Stimulated activated CD8-positive, alpha-beta memory T cell treated with anti-CD3 and anti-CD28 coated beads, Interleukin-4, amount 100 ng/mL, for 1 hour (primary cell): ENCODE data around the gene SDR39U1.
"Not testable (repeated sequence)": the region's sequence is repeated elsewhere in the genome, so short reads cannot be mapped to it uniquely, and the experiment has no call there.

Experiments
- DNase-seq, 2 donors: peaks; one replicate each; pipeline ENCODE4 v3.0.0-alpha.2; 2020; ENCODE audit warnings: low read depth in 2 of 2, low spot score in 1 of 2

Gene SDR39U1

GRCh38 chr14:24442240-24443052, at the start of gene SDR39U1:
SDR39U1 (minus strand) TSS chr14:24442776; CDS start chr14:24442769, 7 bp downstream.
- DNase-seq: peak; percentile 79 to 94

- not testable (repeated sequence) for DNase-seq
Measured at GRCh38 chr14:24491586-24492408, 49.2 kb upstream of the SDR39U1 start.

GRCh38 chr14:24483604-24484252, 41.2 kb upstream of the SDR39U1 start:
- no peak for DNase-seq

GRCh38 chr14:24482699-24483303, 40.2 kb upstream of the SDR39U1 start:
- DNase-seq: not testable (repeated sequence)

- DNase-seq: peak in 1 of 2 donors; percentile 6
Measured at GRCh38 chr14:24481622-24482324, 39.2 kb upstream of the SDR39U1 start.

- not testable (repeated sequence) for DNase-seq
Measured at GRCh38 chr14:24479999-24480398, 37.4 kb upstream of the SDR39U1 start.

- DNase-seq: no peak
Measured at GRCh38 chr14:24475261-24475660, 32.7 kb upstream of the SDR39U1 start.

GRCh38 chr14:24473211-24473610, 30.6 kb upstream of the SDR39U1 start:
- no peak for DNase-seq

GRCh38 chr14:24470450-24470849, 27.9 kb upstream of the SDR39U1 start:
- DNase-seq: not testable (repeated sequence)

- no peak for DNase-seq
Measured at GRCh38 chr14:24465805-24466204, 23.2 kb upstream of the SDR39U1 start.

- no peak for DNase-seq
Measured at GRCh38 chr14:24465368-24465767, 22.8 kb upstream of the SDR39U1 start.

- DNase-seq: no peak
Measured at GRCh38 chr14:24463884-24464785, 21.6 kb upstream of the SDR39U1 start.

- no peak for DNase-seq
Measured at GRCh38 chr14:24463017-24463883, 20.7 kb upstream of the SDR39U1 start.

- DNase-seq: no peak
Measured at GRCh38 chr14:24461336-24461735, 18.8 kb upstream of the SDR39U1 start.

- DNase-seq: no peak
Measured at GRCh38 chr14:24459331-24459730, 16.8 kb upstream of the SDR39U1 start.

- no peak for DNase-seq
Measured at GRCh38 chr14:24458736-24459135, 16.2 kb upstream of the SDR39U1 start.

- DNase-seq: no peak
Measured at GRCh38 chr14:24456980-24457379, 14.4 kb upstream of the SDR39U1 start.

GRCh38 chr14:24450828-24451227, 8.3 kb upstream of the SDR39U1 start:
- DNase-seq: not testable (repeated sequence)
